ENCODE results near the gene ARHGAP24. TPM values are rescaled to one million over a fixed set of nuclear protein-coding genes. Genes with fewer than 3 reads are reported as not detected.
A peak's percentile ranks its signal among the peaks of the same experiment; 100 is the strongest.
"Not testable (repeated sequence)": the region's sequence is repeated elsewhere in the genome, so short reads cannot be mapped to it uniquely, and the experiment has no call there.

ARHGAP24 gene
- polyA plus RNA-seq, 1 donor = 53.2 TPM

DNA sequence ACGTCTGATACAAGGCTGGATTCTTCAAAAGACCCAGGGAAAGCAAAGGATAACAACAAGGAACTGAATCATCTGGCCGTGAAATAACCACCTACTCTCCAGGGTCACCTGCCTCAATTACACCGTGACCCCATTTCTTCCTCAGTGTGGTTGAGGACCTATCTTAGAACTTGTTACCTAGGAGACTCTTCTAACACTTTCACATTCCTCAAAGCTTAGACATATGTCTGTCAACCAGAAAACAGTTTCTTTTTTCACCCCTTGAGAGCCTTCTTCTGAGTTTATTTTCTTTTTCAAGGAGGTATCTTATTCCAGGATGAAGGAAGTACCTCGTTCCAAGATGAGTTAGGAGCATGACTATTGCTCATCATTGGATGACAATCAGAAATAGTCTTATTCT lies 337.8 kb downstream of the ARHGAP24 start:
- no peak for DNase-seq (ENCODE audit: low read depth)

DNA sequence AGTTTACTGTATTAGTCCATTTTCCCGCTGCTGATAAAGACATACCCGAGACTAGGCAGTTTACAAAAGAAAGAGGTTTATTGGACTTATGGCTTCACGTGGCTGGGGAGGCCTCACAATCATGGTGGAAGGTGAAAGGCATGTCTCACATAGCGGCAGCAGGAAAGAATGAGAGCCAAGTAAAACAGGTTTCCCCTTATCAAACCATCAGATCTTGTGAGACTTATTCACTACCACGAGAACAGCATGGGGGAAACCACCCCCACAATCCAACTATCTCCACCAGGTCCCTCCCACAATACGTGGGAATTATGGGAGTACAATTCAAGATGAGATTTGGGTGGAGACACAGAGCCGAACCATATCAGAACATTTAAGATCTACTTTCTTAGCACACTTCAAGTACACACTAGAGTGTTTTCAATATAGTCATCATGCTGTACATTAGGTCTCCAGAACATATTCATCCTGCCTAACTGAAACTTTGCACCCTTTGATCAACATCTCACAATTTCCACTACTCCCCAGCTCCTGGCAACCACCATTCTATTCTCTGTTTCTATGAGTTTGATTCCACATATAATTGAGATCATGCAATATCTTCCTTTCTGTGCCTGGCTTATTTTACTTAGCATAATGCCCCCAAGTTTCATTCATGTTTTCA lies 341.0 kb downstream of the ARHGAP24 start:
- DNase-seq (ENCODE audit: low read depth) = no peak

DNA sequence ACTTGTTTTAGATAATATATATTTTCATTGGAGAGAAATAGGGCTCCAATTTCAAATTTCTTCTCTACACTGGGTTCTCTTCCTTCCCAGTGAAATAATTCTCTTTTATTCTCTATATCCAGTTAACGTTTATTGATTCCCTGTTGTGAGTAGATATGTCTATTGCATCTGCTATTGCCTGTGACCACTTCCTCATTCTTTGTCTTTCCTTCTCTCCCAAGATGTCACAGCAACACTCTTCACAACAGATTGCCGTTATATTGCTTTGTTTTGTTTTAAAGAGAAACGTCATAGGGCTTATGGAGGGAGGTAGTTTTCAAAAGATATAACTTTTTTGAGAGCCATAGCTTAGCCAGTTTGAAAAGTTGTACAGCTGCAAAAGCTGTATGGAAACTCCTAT lies 343.8 kb downstream of the ARHGAP24 start:
- DNase-seq (ENCODE audit: low read depth) = no peak

DNA sequence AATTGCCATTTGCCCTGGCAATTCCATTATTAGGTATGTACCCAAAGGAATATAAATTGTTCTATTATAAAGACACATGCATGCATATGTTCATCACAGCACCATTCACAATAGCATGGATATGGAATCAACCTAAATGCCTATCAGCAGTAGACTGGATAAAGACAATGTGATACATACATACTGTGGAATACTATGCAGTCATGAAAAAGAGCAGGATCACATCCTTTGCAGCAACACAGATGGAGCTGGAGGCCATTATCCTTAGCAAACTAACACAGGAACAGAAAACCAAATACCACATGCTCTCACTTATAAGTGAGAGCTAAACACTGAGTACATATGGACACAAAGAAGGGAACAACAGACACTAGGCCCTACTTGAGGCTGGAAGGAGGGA lies 345.2 kb downstream of the ARHGAP24 start:
- not testable (repeated sequence) for DNase-seq (ENCODE audit: low read depth)

DNA sequence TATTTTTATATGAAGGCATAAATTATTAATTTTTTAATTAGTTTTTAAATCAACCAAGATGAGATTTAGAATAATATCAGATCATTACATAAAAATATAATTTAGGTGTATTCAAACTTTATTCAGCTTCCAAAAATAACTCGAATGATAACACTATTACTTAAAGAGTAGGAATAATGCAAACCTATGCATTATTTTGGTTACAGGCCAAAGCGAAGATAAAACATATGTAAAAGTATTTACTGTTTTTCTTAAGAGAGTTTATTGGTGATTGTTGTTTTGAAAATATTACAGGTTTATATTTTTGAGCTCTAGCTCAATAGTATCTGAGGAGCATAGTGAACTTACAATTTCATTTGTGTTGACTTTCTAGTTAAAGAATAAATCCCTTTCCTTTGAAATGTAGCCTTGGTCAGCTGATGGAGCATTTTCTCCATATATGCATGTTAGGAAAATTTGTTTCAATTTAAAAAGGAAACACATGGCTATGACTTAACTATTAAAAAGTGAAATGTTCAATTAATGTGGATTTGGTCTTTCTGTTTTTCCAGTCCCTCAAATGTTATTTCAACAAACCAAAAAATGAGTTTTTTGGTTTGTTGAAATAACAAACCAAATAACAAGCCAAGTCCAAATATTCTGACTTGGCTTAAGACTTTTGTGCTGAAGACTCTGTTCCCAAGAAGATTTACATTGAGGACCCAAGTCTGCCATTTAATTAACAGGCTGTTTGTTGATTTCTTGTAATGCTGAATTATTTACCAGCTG lies 346.9 kb downstream of the ARHGAP24 start:
- no peak for DNase-seq (ENCODE audit: low read depth)

DNA sequence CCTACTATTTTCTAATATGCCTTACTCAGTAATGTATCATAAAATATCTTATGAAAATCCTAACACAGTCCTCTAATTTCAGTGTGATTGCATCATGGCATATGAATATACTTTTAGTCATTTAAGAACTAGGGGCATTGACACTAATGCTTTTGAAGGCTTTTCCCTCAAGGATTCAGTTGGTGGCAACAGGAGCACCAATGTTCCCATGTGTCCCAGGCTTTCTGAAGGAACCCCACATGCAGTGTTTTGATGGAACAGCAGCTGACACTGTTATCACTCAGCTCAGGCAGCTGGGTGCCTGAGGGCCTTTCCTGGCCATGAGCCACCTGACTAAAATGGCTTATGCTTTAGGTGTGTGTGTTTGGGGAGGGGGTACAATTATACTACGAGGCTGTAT lies 348.3 kb downstream of the ARHGAP24 start:
- no peak for DNase-seq (ENCODE audit: low read depth)

DNA sequence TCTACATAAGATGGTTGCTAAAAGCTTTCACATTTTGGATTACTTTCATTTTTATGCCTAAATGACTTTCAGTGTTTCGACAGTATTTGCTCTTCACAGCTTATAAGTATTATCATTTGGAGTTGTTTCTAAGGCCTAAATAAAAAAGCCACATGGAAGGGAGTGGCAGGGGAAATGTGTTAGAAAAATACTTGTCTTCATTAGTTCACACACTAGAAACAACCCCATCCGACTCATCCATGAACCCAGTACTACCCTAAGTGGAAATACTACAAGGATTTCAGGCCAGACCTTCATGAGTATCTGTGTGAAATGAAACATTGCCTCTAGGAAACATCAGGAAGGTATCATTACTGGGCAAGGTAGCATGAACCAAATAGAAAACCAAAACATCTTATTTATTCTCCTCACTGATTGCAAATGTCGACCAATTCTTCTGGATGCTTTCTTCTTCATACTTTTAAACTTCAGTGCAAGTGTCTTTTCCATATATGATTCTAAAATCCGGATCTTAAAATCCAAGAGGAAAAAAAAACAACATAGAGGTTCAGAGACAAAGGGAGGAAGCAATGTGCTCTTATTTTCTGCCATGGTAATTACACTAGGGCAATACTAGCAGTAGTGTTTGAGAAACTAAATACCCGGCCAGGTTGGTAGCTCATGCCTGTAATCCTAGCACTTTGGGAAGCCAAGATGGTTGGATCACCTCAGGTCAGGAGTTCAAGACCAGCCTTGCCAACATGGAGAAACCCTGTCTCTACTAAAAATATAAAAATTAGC lies 349.4 kb downstream of the ARHGAP24 start:
- DNase-seq (ENCODE audit: low read depth) = no peak

DNA sequence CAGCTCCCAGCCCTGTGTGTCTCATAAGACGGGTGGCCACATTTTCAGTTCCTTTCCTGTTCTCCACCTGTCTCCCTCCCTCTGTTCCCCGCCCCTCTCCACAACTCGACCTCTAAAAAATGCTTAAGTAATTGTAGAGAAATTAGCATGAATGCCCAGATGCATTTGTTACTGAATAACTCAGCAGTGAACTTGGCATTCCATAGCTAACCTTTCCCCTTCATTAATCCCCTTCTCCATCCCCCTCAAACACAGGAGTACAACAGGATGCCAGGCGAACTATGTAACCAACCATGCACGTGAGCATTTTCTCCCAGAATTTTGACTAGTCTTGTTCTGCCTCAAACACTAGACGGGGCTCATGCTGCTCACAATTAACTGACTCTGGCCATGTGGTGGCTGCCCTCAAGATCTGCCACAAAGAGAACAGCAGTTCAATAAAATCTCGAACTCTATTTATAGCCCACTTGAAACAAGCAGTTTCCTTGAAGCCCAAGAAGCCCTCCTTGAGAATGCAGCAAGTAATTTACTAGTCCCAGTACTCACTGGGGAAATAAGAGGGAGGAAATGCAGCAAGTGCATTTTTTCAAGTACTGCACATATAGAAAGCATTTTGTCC lies 351.2 kb downstream of the ARHGAP24 start:
- DNase-seq (ENCODE audit: low read depth) = no peak

DNA sequence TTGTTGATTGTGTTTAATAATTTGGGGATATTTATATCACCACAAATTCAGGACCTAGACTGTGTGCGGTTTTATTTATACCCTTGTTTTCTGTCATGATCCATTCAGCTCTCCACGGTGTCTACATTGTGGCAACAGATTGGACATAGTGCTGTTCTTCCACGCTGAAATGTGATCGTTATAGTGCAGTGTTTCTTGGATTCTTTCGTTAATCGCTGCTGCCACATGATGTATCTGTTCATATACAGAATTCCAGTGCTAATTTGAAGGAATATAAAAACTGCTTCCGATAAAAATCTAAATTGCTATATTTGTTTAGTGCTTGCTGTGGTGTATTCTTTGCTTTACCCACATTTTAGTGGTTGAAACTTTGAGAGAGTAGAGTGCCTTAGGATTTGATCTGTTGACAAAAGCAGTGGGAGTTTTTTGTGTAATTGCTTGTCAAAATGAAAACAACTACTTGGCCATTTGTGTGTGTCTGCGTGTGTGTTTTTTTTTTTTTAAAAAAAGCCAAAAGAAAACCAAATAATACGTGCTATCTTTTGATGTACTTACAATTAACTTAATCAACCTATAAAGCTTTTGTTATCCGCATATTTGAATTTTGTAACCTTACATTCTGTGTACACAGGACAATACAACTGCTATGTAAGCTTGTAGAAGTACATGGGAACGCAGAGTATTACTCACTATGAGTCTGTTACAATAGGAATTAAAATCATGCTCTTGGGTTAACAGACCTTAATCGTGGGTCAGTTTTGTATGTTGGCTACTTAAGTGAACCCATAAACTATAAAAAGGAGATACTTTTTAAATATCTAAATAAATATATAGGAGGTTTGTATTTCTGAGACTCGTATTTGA lies 353.3 kb downstream of the ARHGAP24 start:
- no peak for DNase-seq (ENCODE audit: low read depth)

DNA sequence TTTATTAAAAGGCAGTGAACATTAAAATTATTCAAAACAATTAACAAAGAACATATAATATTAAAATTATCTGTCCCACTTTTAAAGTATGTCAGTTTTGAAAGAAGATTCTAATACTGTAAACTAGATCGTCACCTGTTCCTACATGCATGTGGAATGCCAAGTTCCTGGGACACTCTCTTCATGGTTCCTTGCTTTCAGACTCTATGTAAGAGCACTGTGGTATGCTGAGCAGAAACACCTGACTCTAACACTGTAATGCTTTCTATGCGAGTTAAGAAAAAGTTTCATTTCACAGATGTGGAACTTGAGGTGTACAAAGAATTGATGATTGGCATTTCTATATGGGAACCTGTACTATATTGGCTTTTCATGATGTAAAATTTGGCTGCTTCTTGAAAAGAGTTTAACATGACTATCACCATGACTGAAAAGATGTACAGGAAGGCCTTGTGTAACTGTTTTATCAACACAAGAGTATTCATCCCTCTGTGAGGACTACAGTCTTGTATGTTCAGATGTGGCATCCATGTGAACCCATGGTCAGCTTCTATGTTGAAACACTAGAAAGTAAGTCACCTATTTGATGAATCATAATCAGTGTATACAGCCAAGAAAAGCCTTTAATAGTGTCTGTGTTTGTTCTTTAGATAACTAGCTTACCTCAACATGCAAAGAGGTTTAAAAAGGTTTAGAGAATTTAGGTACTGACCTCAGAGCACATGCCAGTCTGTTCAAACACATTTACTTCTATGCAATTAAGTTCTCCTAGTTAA lies 354.5 kb downstream of the ARHGAP24 start:
- DNase-seq (ENCODE audit: low read depth) = no peak

DNA sequence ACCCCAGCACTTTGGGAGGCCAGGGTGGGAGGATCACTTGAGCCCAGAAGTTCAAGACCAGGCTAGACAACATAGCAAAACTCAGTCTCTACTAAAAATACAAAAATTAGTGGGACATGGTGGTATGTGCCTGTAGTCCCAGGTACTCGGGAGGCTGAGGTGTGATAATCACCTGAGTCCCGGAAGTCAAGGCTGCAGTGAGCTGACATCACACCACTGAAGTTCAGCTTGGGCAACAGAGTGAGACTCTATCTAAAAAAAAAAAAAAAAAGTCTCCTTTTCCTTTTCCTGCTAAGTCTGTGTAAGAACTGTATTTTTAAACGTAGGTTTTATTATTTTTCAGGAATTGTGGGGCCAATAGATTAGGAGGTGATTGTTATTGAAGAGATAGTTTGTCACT lies 356.7 kb downstream of the ARHGAP24 start:
- DNase-seq (ENCODE audit: low read depth) = no peak

DNA sequence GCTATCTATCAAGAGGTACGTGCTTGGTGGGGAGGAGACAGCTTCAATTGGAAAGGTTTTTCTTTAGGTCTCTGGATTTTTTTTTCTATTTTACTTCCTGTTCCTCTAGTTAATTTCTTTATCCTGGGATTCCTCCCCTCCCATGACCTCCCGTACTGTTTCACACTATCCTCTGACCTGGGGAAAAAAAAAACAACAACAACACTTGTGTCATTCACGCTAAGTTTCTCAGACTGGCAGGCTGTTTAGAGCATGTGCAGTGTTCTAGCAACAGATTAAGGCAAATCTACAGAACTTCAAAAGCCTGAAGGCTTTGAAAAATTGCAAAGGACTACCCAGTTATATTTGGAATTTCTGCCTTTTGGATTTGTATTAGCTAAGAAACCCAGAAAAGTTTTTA lies 358.4 kb downstream of the ARHGAP24 start:
- no peak for DNase-seq (ENCODE audit: low read depth)

DNA sequence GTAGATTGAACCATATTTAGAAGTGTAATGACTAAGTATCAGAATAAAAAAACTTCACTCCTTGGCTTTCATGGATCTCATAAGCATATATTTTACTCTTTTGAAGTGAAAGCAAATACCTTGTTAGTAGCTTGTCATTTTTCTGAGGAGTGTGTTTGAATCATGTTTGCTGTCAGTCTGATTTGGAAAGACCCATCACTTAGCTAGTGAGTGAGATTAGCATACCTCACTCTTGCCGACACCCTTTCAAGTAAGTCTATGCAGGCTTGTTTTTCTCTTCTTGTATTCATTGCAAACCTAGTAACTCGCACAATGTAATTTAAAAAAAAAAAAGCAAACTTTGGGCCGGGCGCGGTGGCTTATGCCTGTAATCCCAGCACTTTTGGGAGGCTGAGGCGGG lies 360.0 kb downstream of the ARHGAP24 start:
- DNase-seq (ENCODE audit: low read depth) = no peak

DNA sequence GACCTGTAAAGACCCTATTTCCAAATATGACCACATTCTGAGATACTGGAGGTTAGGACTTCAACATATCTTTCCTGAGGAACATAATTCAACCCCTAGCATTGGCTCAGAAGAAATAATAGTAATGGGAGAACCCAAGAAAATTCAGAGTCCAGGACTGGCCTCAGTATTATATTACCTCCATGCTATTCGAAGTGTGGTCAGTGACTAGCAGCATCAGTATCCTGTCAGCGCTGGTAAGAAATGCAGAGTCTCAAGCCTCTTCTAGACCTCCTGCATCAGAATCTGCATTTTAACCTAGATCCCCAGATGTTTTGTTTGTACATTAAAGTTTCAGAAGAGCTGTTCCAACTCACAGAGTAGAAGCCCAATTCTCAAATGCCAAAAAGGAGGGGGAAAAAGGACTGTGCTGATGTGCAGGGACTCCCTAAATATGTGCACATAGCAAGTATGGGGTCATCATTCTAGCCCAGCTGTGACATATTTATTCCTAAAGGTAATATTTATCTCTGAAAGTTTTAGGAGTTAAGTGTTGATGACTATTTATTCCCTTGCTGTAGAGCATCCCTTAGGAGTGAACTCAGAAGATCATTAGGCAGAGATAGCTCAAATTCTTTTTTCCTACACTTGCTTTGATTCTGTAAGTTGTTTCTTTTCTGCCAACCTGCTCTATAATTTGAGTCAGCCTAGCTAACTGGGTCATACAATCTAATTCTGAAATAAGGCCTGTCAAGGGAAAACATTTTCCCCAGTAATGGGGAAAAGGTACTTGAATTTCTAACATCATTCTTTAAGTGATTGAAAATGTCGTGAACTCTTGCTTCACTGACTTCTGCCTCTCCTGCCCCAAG lies 361.9 kb downstream of the ARHGAP24 start:
- DNase-seq (ENCODE audit: low read depth) = peak; percentile 28

DNA sequence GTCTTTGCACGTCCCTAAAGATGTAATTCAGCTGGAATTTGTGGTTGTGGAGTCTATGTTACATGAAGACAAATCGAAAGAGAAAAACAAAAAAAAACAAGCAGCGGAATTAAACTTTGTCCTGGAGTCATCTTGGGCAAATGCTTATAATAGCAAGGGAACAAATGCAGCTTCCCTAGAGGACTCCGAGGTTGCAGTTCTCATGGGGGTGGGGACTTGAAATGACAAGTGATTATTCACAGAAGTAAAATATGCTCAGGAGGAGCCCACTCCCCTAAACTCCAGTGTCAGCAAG lies 362.4 kb downstream of the ARHGAP24 start:
- DNase-seq (ENCODE audit: low read depth) = no peak

DNA sequence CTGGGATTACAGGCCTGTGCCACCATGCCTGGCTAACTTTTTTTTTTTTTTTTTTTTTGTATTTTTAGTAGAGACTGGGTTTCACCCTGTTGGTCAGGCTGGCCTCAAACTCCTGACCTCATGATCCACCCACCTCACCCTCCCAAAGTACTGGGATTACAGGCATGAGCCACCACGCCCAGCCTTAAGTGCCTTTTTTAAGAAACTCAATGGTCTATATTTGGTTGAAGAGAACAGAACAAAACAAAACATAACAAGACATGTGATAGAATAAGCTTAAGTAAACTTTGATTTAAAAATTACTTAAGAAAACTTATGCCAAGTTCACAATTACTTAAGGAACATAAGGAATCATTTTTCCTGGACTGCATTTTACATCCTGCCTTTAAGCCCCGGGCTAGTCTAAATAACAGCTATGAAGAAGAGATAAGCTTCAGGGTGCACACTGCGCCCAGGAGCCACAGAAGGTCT lies 365.1 kb downstream of the ARHGAP24 start:
- DNase-seq (ENCODE audit: low read depth) = not testable (repeated sequence)

DNA sequence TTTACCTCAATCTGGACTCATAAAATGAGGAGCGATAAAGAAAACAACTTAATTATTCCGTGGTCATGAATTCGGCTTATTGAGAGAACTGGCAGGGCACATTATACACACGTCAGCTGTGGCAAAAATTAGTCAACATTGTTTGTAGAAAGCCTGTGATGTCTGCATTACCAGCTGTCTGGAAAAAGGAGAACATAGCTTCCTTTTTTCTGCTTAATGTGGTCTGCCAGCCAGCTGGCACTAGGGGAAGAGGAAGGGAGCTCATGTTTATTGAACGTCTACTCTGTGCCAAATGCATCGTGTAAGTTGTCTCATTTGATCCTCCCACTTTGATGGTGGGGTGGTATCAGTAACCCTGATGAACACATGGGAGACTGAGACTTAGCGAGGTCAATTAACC lies 367.6 kb downstream of the ARHGAP24 start:
- DNase-seq (ENCODE audit: low read depth) = no peak

DNA sequence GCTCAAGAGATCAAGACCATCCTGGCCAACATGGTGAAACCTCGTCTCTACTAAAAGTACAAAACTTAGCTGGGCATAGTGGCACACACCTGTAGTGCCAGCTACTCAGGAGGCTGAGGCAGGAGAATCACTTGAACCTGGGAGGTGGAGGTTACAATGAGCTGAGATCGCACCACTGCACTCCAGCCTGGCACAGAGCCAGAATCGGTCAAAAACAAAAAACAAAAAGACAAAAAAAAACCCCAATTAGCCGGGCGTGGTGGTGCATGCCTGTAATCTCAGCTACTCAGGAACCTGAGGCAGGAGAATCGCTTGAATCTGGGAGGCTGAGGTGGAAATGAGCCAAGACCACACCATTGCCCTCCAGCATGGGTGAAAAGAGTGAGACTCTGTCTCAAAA lies 378.8 kb downstream of the ARHGAP24 start:
- not testable (repeated sequence) for DNase-seq (ENCODE audit: low read depth)

DNA sequence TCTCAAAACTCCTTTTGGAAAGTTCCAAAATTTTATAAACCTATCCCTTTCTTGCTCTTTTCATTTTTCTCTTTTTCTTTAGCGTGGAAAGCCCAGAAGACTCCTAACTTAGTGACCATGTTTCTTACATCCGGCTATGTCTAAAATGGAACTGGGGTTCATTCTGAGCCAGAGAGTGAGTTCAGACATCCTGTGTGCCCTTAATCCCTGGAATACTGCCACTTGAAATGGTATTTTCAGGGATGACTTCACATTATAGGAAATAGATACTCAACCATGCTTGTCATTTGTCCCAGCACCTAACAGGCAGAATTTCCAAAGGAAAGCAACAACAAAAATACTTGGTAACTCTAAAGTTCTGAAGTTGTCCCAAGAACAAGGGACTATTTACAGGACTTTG lies 379.6 kb downstream of the ARHGAP24 start:
- no peak for DNase-seq (ENCODE audit: low read depth)
